Tibial artery (tissue), 4 donors: ENCODE measurements around the gene ABL1.

Source experiments
- DNase-seq, 2 donors: peaks; one replicate each; pipeline ENCODE4 v3.0.0-alpha.2; 2019
- H3K27ac ChIP-seq, 2 donors: fragments of 200-600 bp; sonication (generic) in 1 of 2; 1 replicate in 1 of 2; 2 replicates in 1 of 2; pipeline ENCODE4 v1.5.1; 2018 to 2019; ENCODE audit warnings: mild to moderate bottlenecking in 1 of 2
- H3K27me3 ChIP-seq, 2 donors: fragments of 200-600 bp; sonication (generic) in 1 of 2; one replicate each; pipeline versions ENCODE4 v1.5.1 to v1.6.0; 2016 to 2019
- H3K36me3 ChIP-seq, 3 donors: fragments of 200-600 bp; sonication (generic) in 2 of 3; one replicate each; pipeline ENCODE4 v1.5.1; 2016 to 2019; ENCODE audit warnings: mild to moderate bottlenecking in 2 of 3
- H3K4me1 ChIP-seq, 4 donors: fragments of 200-600 bp; sonication (generic) in 2 of 4; 1 replicate in 3 of 4; 2 replicates in 1 of 4; pipeline ENCODE4 v1.5.1; 2016 to 2019
- H3K4me3 ChIP-seq, 2 donors: fragments of 200-600 bp; sonication (generic) in 1 of 2; 1 replicate in 1 of 2; 2 replicates in 1 of 2; pipeline ENCODE4 v1.5.1; 2018 to 2019; ENCODE audit warnings: mild to moderate bottlenecking in 2 of 2
- H3K9me3 ChIP-seq, 3 donors: fragments of 200-600 bp; sonication (generic) in 1 of 3; one replicate each; pipeline ENCODE4 v1.5.1; 2016 to 2019
- CTCF ChIP-seq, 2 experiments: fragments of 200-600 bp in 1 of 2; fragments of 450-650 bp in 1 of 2; IDR thresholded peaks; one replicate each; pipeline ENCODE4 v1.5.1; 2017 to 2019; ENCODE audit warnings: antibody characterized with exemption in 2 of 2, mild to moderate bottlenecking in 1 of 2, moderate library complexity in 1 of 2
- intact Hi-C: fragments of 100-400 bp; cut with DNase I; formaldehyde crosslinking; loops from one replicate; pipeline ENCODE4 v1.15.0; 2023; ENCODE audit warnings: low total_unique reads

ABL1 gene

GRCh38 chr9:130810609-130811136 is 24.4 kb upstream of the ABL1 start:
- intact Hi-C loops: no loop called here
- no peak overlapping the region for H3K27ac ChIP-seq
- peaks cover 0 to 22% (median 0%) of the 10 kb centered on the region in 4 donors for H3K4me1 ChIP-seq
- no peaks in the 10 kb centered on the region for H3K36me3 ChIP-seq
- no peaks in the 10 kb centered on the region for H3K9me3 ChIP-seq
- DNase-seq: no peak
- TF ChIP-seq CTCF (IDR thresholded peaks at IDR 0.05): no peak
- no peaks in the 10 kb centered on the region for H3K27me3 ChIP-seq
- H3K4me3 ChIP-seq: no peak overlapping the region

- TF ChIP-seq CTCF (IDR thresholded peaks at IDR 0.05): no peak
- Histone ChIP-seq H3K9me3 (peaks cover 0 to 11% (median 0%) of the 10 kb centered on the region in 3 donors), H3K4me3 (no peak overlapping the region), H3K4me1 (peaks cover 0 to 7% (median 0%) of the 10 kb centered on the region in 4 donors), H3K36me3 (no peaks in the 10 kb centered on the region), H3K27me3 (no peaks in the 10 kb centered on the region), H3K27ac (no peak overlapping the region)
- intact Hi-C loops: no loop called here
- no peak for DNase-seq
Observed at GRCh38 chr9:130815242-130815808, 19.7 kb upstream of the ABL1 start.

- intact Hi-C loops: no loop called here
- no peak overlapping the region for H3K4me3 ChIP-seq
- no peak overlapping the region for H3K27ac ChIP-seq
- no peaks in the 10 kb centered on the region for H3K27me3 ChIP-seq
- H3K36me3 ChIP-seq: no peaks in the 10 kb centered on the region
- no peak for TF ChIP-seq CTCF (IDR thresholded peaks at IDR 0.05)
- peaks cover 0 to 11% (median 0%) of the 10 kb centered on the region in 3 donors for H3K9me3 ChIP-seq
- DNase-seq: no peak
- H3K4me1 ChIP-seq: peaks cover 0 to 7% (median 0%) of the 10 kb centered on the region in 4 donors
Observed at GRCh38 chr9:130817914-130818313, 17.1 kb upstream of the ABL1 start.

- no peak for DNase-seq
- peaks cover 0 to 11% (median 0%) of the 10 kb centered on the region in 3 donors for H3K9me3 ChIP-seq
- no peaks in the 10 kb centered on the region for H3K27me3 ChIP-seq
- intact Hi-C loops: no loop called here
- no peaks in the 10 kb centered on the region for H3K36me3 ChIP-seq
- peaks cover 0 to 26% (median 12%) of the 10 kb centered on the region in 4 donors for H3K4me1 ChIP-seq
- no peak for TF ChIP-seq CTCF (IDR thresholded peaks at IDR 0.05)
- H3K27ac ChIP-seq: no peak overlapping the region
- no peak overlapping the region for H3K4me3 ChIP-seq
Observed at GRCh38 chr9:130820135-130820738, 14.8 kb upstream of the ABL1 start.

- H3K27ac ChIP-seq: peak overlapping the region; percentile 72 to 80
- H3K4me1 ChIP-seq: peaks cover 0 to 38% (median 18%) of the 10 kb centered on the region in 4 donors
- H3K27me3 ChIP-seq: no peaks in the 10 kb centered on the region
- H3K4me3 ChIP-seq: no peak overlapping the region
- H3K9me3 ChIP-seq: no peaks in the 10 kb centered on the region
- no peak for DNase-seq
- TF ChIP-seq CTCF (IDR thresholded peaks at IDR 0.05): no peak
- H3K36me3 ChIP-seq: no peaks in the 10 kb centered on the region
- intact Hi-C loops: no loop called here
Observed at GRCh38 chr9:130823435-130823834, 11.6 kb upstream of the ABL1 start.
